T-helper 22 cell (primary cell): ENCODE measurements around the gene SLC25A41.

ENCODE experiments used
- DNase-seq: peaks from one replicate; pipeline ENCODE4 v3.0.0-alpha.2; 2020; ENCODE audit warnings: low read depth

SLC25A41 gene

GRCh38 chr19:6433663-6434062, at the start of gene SLC25A41:
Gene SLC25A41 (minus strand): TSS chr19:6433763. CDS start chr19:6433693, 70 bp downstream.
- DNase-seq = no peak

- DNase-seq = no peak
Observed at GRCh38 chr19:6483235-6483634, 49.7 kb upstream of the SLC25A41 start.

- no peak for DNase-seq
Observed at GRCh38 chr19:6482343-6482686, 48.8 kb upstream of the SLC25A41 start.

GRCh38 chr19:6481541-6482342, 48.2 kb upstream of the SLC25A41 start, which contains the start of gene DENND1C:
Gene DENND1C (minus strand): TSS chr19:6481787. CDS start chr19:6481695, 92 bp downstream.
- no peak for DNase-seq

- no peak for DNase-seq
Observed at GRCh38 chr19:6480848-6481415, 47.4 kb upstream of the SLC25A41 start.

GRCh38 chr19:6479836-6480398, 46.4 kb upstream of the SLC25A41 start:
- no peak for DNase-seq

- DNase-seq = no peak
Observed at GRCh38 chr19:6478815-6479214, 45.3 kb upstream of the SLC25A41 start.

- DNase-seq = no peak
Observed at GRCh38 chr19:6476896-6477431, 43.4 kb upstream of the SLC25A41 start.

GRCh38 chr19:6476155-6476895, 42.8 kb upstream of the SLC25A41 start:
- DNase-seq = peak; percentile 35

GRCh38 chr19:6475321-6476108, 42.0 kb upstream of the SLC25A41 start:
- DNase-seq = no peak

GRCh38 chr19:6473647-6474046, 40.1 kb upstream of the SLC25A41 start:
- DNase-seq = no peak

- DNase-seq = no peak
Observed at GRCh38 chr19:6472713-6473112, 39.1 kb upstream of the SLC25A41 start.

GRCh38 chr19:6471076-6471475, 37.5 kb upstream of the SLC25A41 start:
- no peak for DNase-seq

- DNase-seq = no peak
Observed at GRCh38 chr19:6470173-6470572, 36.6 kb upstream of the SLC25A41 start.

- DNase-seq = no peak
Observed at GRCh38 chr19:6467384-6467783, 33.8 kb upstream of the SLC25A41 start.

GRCh38 chr19:6466526-6467248, 33.1 kb upstream of the SLC25A41 start:
- DNase-seq = no peak

GRCh38 chr19:6465663-6466062, 32.1 kb upstream of the SLC25A41 start:
- DNase-seq = no peak

GRCh38 chr19:6465006-6465405, 31.4 kb upstream of the SLC25A41 start:
- DNase-seq = no peak

- peak; percentile 20 for DNase-seq
Observed at GRCh38 chr19:6464070-6464873, 30.7 kb upstream of the SLC25A41 start, which contains the start of gene CRB3. Gene CRB3 (plus strand): TSS chr19:6464271. CDS start chr19:6464702, 431 bp downstream.
